ENCODE results near the gene N4BP2L2. TPM values are rescaled to one million over a fixed set of nuclear protein-coding genes. Genes with fewer than 3 reads are reported as not detected.

N4BP2L2 gene
- total RNA-seq, 2 donors from 2014 or later = 87.6 to 101 TPM

DNA sequence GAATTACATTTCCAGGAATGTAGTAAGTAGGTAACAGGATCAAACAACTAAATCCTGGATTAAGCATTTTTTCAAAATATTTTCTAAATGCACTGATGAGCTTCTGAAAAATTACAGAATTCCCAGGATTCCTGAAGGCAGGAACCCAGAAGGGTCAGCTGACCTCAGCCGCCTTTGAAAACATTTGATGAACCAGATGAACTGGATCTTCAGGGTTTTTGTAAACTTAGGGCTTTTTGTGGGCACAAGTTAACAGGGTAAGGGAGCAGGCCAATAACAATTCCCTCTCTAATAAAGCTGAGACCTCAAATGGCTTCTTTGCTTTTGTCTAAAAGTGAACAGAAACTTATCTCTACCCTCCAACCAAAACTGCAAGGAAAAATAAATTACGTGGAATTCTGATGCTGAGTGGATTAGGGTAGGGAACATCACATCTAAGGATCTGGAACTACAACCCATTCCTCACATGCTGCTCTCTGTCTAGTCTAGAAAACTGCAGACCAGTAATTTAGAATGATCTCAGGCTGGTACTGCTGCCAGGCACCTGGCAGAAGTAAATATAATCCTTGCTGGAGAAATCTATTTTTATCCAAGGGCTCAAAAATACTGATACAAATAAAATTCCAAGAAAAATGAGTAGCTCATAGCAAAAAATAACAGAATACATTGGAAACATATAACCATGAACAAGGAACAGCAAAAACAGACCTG lies 62.4 kb downstream of the N4BP2L2 start:
- DNase-seq (no peak), ATAC-seq (no peak)
- intact Hi-C loops (cut with DNase I, micrococcal nuclease) = no loop called here

DNA sequence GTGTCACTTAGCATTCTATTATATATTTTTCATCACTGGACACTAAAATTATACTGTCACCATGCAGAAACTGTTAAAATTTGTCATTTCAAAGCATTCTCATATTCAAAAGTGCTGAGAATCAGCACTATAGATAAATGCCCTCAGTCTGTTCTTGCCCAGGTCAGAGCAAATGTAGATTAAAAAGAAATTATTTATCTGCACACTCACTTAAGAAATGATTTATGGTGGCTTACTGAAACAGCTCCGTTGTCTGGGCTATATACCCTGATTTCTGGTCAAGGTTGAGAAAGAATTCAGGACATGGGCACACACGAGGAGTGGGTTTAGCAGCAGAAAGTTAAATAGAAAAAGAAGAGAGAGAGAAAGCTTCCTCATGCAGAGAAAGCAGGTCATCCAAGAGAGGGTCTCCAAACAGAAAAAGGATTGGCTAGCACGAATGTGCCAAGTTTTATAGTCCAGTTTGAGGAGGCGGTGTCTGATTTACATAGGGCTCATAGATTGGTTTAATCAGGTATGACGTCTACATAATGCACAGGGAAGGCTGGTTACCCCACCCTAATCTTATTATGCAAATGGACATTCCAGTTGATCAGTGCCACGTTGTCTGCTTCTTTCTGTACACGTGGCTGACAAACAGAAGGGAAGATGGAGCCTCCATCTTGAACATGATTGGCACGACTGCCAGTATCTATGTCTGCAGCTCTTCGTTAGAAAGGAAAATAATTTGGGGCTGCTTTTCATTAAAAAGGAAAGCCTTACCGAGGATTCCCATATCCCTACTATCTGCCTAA lies 63.4 kb downstream of the N4BP2L2 start:
- ATAC-seq (no peak), DNase-seq (no peak)
- intact Hi-C loops (cut with DNase I, micrococcal nuclease) = no loop called here

DNA sequence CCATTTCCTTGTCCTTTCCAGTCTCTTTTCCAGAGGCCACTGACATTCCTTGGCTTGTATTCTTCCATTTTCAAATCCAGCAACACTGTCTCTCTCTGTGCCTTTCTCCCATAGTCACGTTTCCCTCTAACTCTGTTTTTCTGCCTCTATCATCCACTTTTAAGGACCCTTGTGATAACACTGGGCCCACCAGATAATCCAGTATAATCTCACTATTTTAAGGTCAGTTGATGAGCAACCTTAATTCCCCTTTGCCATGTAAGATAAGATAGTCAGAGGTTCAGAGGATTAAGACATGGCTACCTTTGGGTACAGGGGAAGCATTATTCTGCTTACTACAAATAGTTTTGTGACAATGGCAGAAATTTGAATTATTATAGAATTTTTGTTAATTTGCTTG lies 64.9 kb downstream of the N4BP2L2 start:
- ATAC-seq = no peak
- intact Hi-C loops (cut with DNase I, micrococcal nuclease) = no loop called here
- no peak for DNase-seq

DNA sequence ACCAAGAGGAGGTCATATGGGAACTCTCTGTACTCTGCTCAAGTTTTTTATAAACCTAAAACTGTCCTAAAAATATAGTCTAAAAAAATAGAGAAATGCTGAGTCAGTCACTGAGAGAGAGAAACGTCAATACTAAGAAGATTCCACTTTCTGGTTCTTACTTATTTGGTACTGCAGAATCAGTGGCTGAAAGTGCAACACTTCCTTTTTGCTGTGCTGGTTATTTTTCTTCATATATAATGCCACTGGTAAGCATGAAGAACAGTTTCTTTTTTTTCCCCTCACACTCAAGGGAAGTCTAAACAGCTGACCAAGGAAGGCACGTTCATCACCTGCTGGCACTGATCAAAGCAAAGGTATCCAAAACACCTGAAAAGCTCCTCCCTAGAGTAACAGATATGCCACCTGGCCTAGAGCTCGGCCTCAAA lies 66.4 kb downstream of the N4BP2L2 start:
- no peak for ATAC-seq
- intact Hi-C loops (cut with DNase I, micrococcal nuclease) = no loop called here
- no peak for DNase-seq

DNA sequence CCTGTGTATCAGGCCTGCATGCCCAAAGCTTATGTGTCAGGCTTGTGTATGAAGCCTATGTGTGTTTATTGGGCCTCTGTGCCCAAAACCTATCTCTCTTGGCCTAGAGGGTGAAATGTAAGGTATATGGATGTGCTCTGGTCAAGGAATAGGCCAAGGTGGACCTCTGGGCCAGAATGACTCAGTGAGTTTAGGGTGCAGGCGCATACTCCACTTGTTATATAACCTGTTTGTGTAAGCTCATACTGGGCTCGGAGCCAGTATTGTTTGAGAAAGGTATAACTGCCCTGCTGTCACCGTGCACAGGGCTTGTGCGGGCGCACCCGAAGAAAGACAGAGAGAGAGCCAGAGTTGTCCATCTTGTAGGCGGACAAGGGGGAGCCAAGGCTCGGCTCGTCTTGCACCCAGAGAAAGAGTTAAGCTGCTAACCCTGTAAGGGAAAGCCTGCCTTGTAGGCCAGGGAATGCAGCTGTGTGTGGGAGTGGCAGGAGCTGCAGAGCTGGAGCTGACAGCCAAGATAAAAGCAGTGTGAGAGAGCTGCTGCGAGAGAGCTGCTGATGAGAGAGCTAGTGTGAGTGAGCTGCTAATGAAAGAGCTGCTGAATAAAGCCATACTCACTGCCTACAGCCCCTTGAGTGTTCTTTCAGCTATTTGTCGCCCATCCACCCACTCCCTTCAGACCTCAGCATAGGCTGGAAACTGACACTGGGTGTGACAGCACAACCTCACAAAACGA lies 67.2 kb downstream of the N4BP2L2 start:
- intact Hi-C loops (cut with DNase I, micrococcal nuclease) = no loop called here
- no peak for DNase-seq
- no peak for ATAC-seq

DNA sequence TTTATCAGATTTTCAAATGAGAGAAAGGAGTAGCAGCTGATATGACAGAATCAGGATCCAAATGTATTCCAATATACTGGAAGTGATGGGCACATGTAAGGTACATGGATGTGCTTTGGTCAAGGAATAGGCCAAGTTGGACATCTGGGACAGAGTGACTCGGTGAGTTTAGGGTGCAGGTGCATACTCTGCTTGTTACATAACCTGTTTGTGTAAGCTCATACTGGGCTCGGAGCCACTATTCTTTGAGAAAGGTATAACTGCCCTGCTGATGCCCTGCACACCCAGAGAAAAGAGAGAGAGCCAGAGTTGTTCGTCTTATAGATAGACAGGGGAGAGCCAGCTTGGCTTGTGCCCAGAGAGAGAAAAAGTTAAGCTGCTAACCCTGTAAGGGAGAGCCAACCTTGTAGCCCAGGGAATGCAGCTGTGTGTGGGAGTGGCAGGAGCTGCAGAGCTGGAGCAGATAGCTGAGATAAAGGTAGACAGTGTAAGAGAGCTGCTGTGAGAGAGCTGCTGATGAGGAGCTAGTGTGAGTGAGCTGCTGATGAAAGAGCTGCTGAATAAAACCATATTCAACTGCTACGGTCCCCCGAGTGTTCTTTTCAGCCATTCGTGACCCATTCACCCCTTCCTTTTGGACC lies 70.0 kb downstream of the N4BP2L2 start:
- no peak for DNase-seq
- ATAC-seq = no peak
- intact Hi-C loops (cut with DNase I, micrococcal nuclease) = no loop called here

DNA sequence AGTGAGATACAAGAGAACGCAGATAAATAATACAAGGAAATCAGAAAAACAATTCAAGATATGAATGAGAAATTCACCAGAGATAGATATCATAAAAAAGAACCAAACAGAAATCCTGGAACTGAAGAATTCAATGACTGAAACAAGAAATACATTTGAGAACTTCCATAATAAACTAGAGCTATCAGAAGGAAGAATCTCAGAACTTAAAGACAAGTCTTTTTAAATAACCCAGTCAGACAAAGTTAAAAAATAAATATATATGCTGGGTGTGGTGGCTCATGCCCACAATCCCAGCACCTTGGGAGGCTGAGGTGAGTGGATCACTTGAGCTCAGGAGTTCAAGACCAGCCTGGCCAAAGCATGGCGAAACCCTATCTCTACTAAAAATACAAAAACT lies 82.0 kb downstream of the N4BP2L2 start:
- no peak for ATAC-seq
- DNase-seq = no peak
- intact Hi-C loops (cut with DNase I, micrococcal nuclease) = no loop called here

DNA sequence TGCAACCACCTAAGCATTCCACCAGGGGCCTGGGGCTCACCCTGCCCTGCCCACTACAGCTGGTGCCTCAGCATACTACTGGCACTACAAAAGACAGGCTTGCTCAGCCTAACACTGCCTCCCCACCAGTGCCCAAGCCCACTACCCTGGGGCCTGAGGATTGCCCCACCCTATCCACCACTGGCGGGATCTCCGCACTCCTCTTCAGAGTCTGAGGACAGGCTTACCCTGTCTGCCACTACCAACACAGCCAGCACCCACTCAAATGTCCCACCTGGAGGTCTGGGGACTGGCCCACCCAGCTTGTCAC lies 83.0 kb downstream of the N4BP2L2 start:
- no peak for ATAC-seq

DNA sequence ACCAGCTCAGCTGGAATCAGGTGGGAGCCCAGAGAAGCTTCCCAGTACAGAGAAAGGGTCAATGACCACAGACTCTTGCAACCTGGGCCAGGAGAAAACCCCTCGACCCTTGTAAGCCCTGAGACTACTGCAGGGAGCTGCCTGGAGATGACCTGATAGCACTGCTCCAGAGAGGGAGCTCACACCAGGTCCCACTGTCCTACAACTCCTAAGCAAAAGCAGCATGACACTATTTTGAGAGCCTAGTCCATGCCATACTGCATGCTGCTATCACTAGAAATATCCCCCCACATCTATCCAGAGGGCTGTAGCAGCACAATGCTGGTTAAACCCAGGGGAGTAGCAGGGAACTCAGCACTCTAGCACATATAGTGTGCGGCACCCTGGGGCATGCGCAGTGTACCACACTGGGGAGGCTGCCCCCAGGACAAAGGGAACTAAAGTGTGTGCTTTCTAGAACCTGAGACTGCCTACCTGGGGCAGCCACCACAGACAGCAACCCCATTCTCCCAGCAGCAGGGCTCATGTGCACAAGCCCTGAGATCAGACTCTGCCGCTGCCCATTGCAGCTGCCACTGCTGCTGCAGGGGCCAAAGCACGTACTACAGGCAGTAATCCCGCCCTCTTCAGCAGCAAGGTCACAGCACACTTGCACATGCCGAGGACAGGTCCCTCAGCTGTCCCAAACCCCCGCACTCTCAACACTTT lies 83.6 kb downstream of the N4BP2L2 start:
- no peak for DNase-seq
- no peak for ATAC-seq
- intact Hi-C loops (cut with DNase I, micrococcal nuclease) = no loop called here

More for the DNA sequence above, 83.0 kb downstream of the N4BP2L2 start:
- DNase-seq = no peak
- intact Hi-C loops (cut with DNase I, micrococcal nuclease) = no loop called here

DNA sequence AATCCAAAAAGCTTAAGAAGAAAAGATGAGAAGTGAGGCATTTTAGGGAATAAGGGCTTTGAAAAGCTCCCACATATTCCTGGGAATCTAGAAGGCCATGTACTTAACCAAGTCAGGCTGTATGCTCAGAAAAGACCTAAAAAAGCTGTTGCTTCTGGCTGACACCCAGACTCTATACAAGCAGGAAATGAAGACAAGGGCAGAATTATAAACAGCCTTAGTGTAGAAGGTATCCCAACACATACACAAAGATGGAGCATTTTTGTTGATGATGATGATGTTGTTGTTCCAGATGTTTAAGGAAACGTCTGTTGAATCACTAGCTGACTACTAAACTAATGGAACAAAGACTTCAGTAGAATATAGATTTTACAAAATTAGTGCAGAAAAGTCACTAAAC lies 84.6 kb downstream of the N4BP2L2 start:
- DNase-seq (no peak), ATAC-seq (no peak)
- intact Hi-C loops (cut with DNase I, micrococcal nuclease) = no loop called here

DNA sequence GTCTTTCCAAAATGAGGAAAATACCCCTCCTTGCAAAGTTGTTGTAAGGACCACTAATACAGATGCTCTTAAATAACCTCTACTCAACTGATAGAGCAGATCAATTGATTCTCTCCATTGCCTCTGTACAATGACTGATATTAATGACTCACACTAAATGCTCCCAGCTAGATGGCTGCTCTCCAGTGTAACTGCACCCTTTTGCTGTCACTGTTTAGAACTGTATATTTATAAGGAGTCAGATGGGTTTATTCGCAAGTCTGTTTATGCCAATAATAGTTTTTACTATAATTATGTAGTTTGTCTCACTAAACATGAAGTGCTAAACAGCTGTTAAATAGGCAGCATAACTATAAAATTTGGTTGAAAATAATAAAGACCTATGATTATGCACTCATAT lies 89.6 kb downstream of the N4BP2L2 start:
- DNase-seq = no peak
- intact Hi-C loops (cut with DNase I, micrococcal nuclease) = no loop called here
- no peak for ATAC-seq

DNA sequence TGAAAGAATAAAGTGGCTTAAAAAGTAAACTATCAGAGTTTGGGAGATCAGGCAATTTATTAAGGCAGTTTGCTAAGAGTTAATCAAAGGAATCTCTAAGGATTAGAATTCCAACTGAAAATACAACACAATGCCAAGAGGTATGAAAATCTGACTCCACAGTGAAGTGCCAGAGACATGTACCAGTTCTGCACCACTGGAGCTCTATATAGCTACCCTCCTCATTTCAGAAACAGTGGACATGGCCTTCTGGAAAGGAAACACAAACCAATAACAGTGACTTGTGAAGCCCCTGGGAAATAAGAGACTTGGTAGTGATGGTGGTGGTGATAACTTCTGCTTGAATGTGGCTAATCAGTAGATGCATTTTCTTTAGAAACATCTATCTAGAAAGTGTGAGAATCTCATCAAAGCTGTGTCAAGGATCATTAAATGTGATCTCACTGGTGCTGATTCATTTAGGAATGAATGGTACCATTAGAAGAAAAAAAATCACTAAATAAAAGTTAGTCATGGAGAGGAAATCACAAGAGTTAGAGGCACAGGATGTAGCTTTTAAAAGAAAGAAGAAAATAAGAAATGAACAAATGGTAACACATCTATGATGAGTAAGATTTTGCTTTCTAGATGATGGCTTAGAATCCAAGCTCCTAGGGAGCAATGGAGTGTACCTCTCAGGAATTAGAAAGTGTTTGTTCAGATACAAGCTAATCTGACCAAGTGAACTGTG lies 90.5 kb downstream of the N4BP2L2 start:
- intact Hi-C loops (cut with DNase I, micrococcal nuclease) = no loop called here
- ATAC-seq (no peak), DNase-seq (no peak)

DNA sequence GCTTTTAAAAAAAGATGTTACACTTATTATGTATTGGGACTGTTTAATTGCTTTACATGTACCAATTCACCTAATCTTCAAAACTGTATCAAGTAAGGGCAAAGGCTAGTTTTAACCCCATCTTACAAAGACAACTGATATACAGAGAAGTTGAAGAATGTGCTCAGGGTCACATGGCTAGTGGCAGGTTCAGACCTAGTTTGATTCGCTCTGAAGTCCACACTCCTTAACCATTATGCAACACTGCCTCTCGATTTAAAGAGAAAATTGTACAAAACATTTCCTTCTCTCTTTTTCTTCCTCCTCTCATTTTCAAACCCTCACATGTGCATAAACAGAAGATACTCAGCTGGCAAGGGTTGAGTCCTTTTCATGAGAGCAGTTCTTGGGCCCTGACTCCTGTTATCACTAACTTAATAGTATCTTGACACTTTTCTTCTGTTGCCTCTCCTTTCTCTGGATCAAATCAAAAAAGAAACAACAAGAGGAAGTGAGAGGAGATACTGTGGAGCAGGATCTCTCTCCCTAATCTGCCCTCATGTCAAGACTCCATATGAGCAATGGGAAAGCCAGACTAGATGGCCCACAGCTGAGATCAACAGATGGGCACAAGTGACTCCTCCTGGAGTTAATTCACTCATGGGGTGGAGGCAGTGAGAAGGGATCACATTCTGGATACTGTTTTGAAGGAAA lies 91.7 kb downstream of the N4BP2L2 start:
- ATAC-seq = no peak
- no peak for DNase-seq

DNA sequence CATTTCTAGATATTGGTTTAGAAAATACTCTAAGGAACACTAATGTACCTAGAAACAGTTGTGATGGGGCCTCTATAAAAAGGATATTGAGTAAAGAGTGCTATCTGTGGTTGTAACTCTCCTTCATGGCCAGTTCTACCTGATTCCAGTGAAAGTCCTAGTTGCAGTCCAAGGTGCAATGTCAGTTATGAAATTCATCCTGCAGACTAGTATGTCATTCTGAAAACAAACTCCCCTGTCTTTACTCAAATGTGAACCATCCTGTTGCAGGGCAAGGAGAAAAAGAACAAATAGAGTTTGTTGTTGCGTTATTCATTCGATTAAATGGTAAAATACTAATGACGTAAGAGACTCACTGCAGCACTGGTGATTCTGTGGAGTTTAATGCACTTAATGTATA lies 92.4 kb downstream of the N4BP2L2 start:
- intact Hi-C loops (cut with DNase I, micrococcal nuclease) = no loop called here
- DNase-seq (no peak), ATAC-seq (no peak)

More for the DNA sequence above, 91.7 kb downstream of the N4BP2L2 start:
- intact Hi-C loops (cut with DNase I, micrococcal nuclease) = no loop called here

DNA sequence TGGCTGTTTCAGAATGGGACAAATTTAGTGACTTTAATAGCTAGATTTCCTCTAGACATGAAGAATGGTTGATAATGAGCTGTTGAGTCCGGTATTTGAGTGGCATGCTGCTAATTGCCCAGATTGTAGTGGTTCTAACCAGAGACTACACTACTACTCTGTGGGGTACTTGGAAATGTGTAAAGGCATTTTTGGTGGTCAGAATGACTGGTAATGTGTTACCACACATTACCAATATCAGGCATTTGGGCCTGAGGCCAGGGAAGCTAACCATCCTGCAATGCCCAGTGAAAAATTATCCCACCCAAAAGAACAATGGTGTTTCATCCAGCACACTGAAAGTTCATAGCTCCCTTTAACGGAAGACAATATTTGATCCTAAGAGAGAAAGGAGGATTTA lies 93.1 kb downstream of the N4BP2L2 start:
- DNase-seq = no peak
- no peak for ATAC-seq
- intact Hi-C loops (cut with DNase I, micrococcal nuclease) = no loop called here

DNA sequence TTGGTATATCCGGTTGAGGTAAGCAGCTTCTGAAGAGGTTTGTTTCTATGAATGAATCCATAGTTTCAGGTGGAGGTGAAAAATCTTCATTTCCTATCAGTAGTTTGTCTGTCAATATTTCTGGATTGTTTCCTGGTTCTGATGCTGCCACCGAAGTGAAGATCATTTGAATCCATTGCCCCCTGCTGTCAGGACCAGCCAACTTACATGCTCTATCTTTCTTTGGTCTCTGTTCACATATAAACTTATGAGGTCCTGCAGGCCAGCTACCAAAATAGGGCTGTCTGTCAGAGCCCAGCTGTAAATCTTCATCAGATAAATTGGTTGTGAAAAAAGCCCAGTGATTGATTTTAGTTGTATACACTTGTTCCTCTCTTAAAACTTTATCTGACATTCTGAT lies 95.5 kb downstream of the N4BP2L2 start:
- ATAC-seq (peak; percentile 83), DNase-seq (peak in 1 of 2 donors; percentile 60)
- intact Hi-C loops (cut with DNase I, micrococcal nuclease) = no loop called here

DNA sequence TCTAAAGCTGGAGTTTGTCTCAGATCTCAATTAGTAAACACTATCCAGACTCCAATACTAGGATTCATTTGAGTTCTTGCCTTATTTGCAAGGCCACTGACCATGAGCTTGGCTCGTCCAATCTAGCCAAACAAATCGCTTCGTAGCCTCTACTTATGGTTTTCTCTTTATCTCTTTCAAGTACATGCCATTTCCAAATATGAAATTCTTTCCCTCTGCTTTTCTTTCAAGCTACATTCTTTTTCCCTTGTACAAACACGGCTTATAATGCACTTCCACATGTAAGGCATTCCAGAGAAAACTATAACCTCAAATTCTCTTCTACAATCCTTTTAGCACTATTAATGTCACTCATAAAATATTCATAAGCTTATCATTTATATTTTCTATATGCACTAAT lies 99.7 kb downstream of the N4BP2L2 start:
- ATAC-seq (no peak), DNase-seq (no peak)
- intact Hi-C loops (cut with DNase I, micrococcal nuclease) = no loop called here

DNA sequence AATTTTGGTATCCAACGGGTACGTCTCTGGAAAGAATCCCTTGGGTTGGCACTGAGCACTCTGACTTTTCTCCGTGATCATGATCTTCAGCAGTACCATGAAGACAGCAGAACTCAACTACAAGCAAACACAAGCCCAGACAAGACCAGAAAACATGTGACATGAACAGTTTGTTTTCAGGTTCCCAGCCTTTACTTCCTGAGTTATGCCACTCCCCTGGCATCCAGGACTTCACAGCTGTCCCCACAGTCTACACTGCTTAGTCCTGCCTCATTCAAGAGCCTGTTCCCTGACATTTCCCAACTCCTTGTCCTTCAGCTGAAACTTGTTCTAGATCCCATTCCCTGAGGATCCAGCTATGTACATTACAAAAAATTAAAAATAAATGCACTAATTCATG lies 105.7 kb downstream of the N4BP2L2 start:
- intact Hi-C loops (cut with DNase I, micrococcal nuclease) = no loop called here
- no peak for ATAC-seq

More for the DNA sequence above, 105.7 kb downstream of the N4BP2L2 start:
- DNase-seq = no peak

Measured in left colon (tissue), 2 donors.